GM21390 (cell line): ENCODE results near the gene CNDP1.
"Not testable (repeated sequence)": the region's sequence is repeated elsewhere in the genome, so short reads cannot be mapped to it uniquely, and the experiment has no call there.

Experiments
- ATAC-seq: cut with Tn5 transposase; IDR thresholded peaks from one replicate; pipeline ENCODE4 v1.9.1; 2021; ENCODE audit not compliant: unreplicated experiment

Gene CNDP1

DNA sequence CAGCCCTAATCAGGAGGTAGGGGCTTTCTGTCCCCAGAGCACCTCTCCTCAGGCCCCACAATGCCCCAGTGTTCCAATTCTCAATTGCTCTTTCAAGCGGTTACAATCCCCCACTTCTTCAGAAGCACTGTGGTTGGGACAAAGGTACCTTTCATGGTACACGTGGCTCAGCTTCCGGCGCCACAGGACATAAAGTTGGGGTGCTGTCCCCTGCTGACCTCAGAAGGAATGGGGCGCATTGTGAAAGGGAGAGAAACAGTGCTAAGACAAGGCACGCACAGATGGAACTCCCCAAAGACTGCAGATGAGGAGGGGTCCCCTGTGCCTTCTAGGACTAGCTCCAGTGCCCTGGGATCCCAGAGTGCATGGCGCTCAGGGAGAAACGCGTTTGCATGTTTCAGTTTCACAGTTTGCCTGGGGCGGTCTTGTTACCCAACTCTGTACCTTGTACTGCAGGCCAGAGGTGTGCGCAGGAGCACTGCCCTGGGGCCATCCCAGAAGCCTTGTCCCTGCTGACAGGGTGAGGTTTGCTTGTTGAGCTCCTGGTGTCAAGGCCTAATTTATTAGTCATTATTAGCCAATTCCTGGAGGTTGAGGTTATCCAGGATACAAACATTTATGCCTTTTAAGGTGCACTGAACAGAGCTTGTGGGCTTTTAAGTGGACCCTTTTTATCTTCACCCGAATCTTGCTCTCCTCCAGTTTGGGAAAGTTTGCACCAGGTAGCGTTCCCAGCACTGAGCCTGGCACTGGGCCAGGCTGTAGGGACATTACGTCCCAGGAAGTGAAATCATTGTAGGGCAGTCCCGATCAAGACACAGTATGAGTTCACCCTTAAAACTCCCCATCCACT lies 7.6 kb downstream of the CNDP1 start:
- ATAC-seq, result no peak

- ATAC-seq, result no peak
Measured at GRCh38 chr18:74544898-74545297, 10.6 kb downstream of the CNDP1 start.

- no peak for ATAC-seq
Measured at GRCh38 chr18:74546007-74546406, 11.7 kb downstream of the CNDP1 start.

DNA sequence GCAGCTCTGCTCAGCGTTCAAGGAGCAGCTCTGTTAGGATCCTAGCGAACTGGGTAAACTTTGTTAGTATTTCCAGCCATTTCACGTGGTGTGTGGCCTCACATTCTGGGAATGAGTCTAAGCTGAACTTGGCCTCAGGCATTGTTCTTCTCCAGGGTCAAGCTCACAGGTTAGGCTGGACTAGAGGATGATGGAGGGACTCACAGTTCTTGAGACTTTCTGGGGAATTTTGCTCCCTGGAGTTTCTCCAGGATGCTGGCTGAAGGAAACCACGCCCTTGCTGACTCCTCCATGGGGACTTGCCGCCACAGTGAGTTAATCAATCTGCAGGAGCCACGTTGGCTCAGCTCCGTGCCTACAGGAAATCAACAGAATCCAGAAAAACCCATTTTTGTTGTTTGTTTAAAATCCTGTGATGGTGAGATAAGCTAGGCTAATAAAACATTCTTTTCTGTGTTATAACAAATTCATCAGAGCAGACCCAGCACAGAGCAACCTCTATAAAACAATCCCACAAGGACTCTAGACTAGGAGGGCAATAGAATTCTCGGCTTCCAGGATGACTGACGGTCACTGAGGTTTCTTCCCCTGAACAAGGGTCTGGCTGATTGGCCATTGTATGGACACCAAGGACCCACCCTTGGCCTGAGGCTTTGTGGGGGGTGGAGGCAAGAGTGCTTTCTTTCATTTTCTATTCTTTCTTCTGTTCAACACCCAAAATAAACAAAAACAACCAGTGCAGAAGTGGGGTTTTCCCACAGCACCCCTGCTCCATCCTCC lies 12.6 kb downstream of the CNDP1 start:
- ATAC-seq, result no peak

- no peak for ATAC-seq
Measured at GRCh38 chr18:74547860-74548259, 13.6 kb downstream of the CNDP1 start.

DNA sequence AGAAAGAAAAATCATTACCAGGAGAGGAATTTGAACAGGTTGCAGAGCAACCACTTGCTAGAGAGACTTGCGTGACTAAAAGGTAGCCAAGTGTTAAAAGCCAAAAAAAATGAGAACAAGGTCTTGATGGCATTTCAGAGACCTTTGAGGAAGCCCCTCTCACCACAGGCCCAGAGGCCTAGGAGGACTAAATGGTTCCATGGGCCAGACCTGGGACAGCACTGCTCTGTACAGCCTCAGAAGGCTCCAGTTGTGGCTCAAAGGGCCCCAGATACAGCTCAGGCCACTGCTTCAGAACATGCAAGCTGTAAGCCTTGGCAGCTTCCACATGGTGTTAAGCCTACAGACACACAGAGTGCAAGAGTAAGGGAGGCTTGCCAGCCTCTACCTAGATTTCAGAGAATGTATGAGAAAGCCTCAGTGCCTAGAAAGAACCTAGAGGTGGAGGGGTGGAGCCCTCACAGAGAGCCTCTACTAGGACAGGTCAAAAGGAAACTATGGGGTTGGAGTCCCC lies 15.3 kb downstream of the CNDP1 start:
- no peak for ATAC-seq

DNA sequence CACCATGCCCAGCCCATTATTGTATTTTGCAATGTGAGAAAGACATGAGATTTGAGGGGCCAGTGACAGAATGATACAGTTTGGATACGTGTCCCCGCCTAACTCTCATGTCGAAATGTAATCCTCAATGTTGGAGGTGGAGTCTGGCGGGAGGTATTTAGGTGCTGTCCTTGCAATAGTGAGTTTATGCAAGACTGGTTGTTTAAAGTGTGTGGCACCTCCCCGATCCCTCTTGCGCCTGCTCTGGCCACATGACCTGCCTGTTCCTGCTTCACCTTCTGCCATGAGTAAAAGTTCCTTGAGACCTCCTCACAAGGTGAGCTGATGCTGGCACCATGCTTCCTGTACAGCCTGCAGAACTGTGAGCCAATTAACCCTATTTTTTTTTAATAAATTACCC lies 16.6 kb downstream of the CNDP1 start:
- no peak for ATAC-seq

- ATAC-seq, result no peak
Measured at GRCh38 chr18:74551452-74551851, 17.2 kb downstream of the CNDP1 start.

- ATAC-seq, result peak; percentile 99
Measured at GRCh38 chr18:74551936-74552555, 17.7 kb downstream of the CNDP1 start.

- no peak for ATAC-seq
Measured at GRCh38 chr18:74556126-74556525, 21.8 kb downstream of the CNDP1 start.

DNA sequence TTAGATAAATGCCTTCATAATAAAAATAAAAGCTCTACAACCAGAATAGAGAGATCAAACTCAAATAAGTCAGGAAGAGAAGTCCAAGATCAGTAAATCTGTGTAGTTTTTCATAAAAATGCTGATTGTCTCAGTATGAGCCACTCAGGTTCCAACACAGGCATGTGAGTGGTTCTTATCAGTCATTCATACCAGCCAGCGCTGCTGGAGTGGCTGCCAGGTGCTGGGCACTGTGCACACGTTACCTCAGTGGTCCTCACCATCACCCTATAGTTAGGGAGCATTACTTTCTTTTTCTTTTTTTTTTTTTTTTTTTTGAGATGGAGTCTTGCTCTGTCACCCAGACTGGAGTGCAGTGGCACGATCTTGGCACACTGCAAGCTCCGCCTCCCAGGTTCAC lies 23.8 kb downstream of the CNDP1 start:
- no peak for ATAC-seq

GRCh38 chr18:74562131-74562730 lies 27.9 kb downstream of the CNDP1 start:
- ATAC-seq, result no peak

DNA sequence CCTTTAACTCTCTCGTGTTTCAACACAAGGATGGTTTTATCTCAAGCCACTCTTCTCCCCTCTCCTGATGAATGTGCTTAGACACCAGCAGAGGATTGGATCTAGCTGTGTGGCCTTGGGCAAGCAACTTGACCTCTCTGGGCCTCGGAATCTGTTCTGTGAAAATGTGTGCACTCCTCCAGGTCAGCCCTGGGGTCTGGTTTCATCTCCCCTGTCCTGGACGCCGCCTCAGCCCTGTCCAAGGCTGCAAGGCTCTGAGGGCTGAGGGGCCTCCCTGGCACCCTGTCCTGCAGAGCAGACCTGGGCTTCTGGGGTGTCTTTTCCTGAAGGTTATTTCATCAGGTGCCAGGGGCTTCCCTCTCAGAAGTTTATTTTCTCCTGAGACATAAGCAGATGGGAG lies 28.5 kb downstream of the CNDP1 start:
- ATAC-seq, result no peak

DNA sequence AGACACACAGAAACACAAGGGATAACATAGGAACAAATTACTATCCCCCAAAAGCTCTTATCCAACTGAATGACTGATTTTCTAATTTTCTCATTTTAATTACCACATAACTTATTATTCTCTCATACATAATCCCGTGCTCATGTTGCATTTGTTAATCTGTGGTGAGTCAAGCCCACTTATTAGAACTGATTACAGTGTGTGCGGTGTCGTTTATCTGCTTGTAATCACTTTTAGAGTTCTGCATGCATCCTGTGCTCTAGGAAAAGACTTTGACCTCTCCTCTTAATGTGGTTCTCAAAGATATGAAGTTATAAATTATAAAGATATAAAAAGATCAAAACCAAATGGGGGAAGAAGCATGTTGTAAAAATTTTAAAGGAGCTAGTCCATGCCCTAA lies 29.7 kb downstream of the CNDP1 start:
- no peak for ATAC-seq

DNA sequence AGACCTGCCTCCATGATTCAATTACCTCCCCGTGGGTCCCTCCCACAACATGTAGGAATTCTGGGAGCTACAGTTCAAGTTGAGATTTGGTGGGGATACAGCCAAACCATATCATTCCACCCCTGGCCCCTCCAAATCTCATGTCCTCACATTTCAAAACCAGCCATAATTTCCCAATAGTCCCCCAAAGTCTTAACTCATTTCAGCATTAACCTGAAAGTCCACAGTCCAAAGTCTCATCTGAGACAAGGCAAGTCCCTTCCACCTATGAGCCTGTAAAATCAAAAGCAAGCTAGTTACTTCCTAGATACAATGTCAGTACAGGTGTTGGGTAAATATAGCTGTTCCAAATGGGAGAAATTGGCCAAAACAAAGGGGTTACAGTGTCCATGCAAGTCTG lies 30.9 kb downstream of the CNDP1 start:
- ATAC-seq, result not testable (repeated sequence)

DNA sequence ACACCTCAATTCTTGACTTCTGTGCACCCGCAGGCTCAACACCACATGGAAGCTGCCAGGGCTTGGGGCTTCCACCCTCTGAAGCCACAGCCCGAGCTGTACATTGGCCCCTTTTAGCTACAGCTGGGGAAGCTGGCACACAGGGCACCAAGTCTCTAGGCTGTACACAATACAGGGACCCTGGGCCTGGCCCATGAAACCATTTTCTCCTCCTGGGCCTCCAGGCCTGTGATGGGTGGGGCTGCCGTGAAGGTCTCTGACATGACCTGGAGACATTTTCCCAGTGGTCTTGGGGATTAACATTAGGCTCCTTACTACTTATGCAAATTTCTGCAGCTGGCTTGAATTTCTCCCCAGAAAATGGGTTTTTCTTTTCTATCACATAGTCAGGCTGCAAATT lies 31.7 kb downstream of the CNDP1 start:
- ATAC-seq, result not testable (repeated sequence)

- ATAC-seq, result no peak
Measured at GRCh38 chr18:74567822-74568221, 33.5 kb downstream of the CNDP1 start.

GRCh38 chr18:74569401-74569800 lies 35.1 kb downstream of the CNDP1 start:
- ATAC-seq, result no peak

- no peak for ATAC-seq
Measured at GRCh38 chr18:74570266-74570665, 36.0 kb downstream of the CNDP1 start.

DNA sequence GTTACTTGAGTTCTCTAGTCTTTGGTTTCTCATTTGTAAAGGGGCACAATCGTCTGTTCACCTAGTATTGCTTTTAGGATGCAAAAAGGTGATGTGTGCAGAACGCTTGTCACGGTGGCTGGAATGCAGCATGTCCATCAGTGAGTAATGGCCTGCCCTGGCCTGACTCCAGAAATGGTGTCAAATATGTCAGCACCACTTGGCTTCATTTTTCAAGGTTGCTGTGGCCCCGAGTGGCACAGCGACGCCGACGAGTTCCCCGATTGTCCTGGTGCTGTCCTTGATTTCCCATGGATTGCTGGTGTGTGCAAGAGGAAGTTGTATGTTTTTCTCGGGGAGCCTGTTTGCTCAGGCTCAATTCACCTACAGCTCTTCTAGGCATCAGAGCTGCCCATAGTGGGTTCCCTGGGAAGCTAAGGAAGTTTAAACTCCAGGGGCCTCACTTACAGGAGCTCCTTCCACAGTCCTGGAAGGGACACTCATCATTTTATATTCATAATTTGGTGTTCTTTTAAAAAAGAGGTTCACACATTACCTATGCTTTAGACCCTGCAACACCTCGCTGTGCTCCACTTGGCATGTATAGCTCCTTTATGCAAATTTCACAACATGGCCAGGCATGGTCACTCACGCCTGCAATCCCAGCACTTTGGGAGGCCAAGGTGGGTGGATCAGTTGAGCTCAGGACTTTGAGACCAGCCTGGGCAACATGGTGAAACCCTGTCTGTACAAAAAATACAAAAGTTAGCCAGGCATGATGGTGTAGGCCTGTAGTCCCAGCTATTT lies 37.8 kb downstream of the CNDP1 start:
- no peak for ATAC-seq
